Osteocyte (in vitro differentiated cells): ENCODE data around the gene RAB36. TPM values are rescaled to one million over a fixed set of nuclear protein-coding genes. Genes with fewer than 3 reads are reported as not detected.

Source experiments
- DNase-seq: peaks from one replicate; pipeline ENCODE4 v3.0.0; 2021; ENCODE audit warnings: mixed read lengths; ENCODE audit not compliant: unreplicated experiment; ENCODE audit errors: extremely low spot score
- H3K27ac Mint-ChIP-seq: one replicate; pipeline ENCODE4 v1.8.0; 2021; ENCODE audit warnings: mild to moderate bottlenecking, mixed read lengths; ENCODE audit not compliant: unreplicated experiment
- H3K27me3 Mint-ChIP-seq: one replicate; pipeline ENCODE4 v1.8.0; 2021; ENCODE audit warnings: mixed read lengths; ENCODE audit not compliant: unreplicated experiment
- H3K36me3 Mint-ChIP-seq: one replicate; pipeline ENCODE4 v1.8.0; 2021; ENCODE audit warnings: mixed read lengths; ENCODE audit not compliant: unreplicated experiment
- H3K4me1 Mint-ChIP-seq: one replicate; pipeline ENCODE4 v1.8.0; 2021; ENCODE audit warnings: mixed read lengths; ENCODE audit not compliant: unreplicated experiment
- H3K4me3 Mint-ChIP-seq: one replicate; pipeline ENCODE4 v1.8.0; 2021; ENCODE audit warnings: mild to moderate bottlenecking, moderate library complexity, mixed read lengths; ENCODE audit not compliant: unreplicated experiment
- H3K9me3 Mint-ChIP-seq: one replicate; pipeline ENCODE4 v1.8.0; 2021; ENCODE audit warnings: mixed read lengths; ENCODE audit not compliant: unreplicated experiment
- total RNA-seq: library from RNA; stranded (reverse); gene quantifications from 2 replicates; pipeline ENCODE4 v1.2.1, GENCODE V29; 2021
- TF ChIP-seq, protein P1 (sequence below): fragments of 200-600 bp; sonication (generic); IDR thresholded peaks from 2 replicates; pipeline ENCODE4 v1.5.0; 2021; ENCODE audit warnings: antibody characterized with exemption, mild to moderate bottlenecking, moderate library complexity

RAB36 gene
- total RNA-seq, 1 donor from 2014 or later = 4.8 TPM

DNA sequence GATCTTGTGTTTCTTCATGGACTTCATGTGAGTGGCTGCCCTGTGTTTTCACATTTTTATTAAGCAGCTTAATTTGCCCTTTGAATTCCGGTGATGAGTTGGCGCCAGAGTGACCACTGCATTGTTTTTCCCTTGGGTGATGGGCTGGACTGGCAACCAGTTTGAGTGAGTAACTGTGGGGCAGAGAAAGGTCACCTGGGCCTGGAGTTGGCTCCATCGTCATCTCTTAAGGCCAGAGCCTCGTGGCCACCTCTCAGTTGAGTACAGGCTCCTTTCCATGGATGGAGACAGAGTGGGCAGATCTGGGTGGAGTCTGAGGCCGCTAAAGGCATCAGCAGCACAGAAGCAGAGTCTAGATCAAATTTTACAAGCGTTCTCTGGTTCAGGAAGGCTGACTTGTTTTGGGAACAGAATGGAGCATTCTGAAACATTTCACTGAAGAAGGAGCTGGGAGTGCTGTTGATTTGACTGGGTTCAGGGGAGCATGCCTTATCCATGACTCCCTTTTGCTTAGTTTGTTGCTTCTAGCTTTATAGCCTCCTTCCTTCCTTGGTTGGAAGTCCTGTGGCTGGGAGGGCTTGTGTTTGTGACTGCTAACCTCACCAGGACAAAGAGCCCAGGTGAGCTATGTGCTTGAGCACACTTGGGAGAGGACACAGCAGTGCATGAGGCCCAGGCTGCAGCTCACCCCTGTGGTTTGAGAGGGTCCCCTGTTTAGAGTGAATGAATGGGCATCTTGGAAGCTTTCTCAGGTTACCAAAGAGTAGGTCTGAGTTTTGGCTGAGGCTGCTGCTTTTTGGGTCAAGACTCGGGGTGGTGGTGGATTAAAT, 42.8 kb downstream of the RAB36 start:
- Mint-ChIP-seq H3K9me3 (no peaks in the 10 kb centered on the region), H3K27ac (no peak overlapping the region), H3K36me3 (peaks cover 4% of the 10 kb centered on the region), H3K27me3 (no peaks in the 10 kb centered on the region), H3K4me3 (no peak overlapping the region), H3K4me1 (peaks cover 27% of the 10 kb centered on the region)
- TF ChIP-seq, protein P1, sequence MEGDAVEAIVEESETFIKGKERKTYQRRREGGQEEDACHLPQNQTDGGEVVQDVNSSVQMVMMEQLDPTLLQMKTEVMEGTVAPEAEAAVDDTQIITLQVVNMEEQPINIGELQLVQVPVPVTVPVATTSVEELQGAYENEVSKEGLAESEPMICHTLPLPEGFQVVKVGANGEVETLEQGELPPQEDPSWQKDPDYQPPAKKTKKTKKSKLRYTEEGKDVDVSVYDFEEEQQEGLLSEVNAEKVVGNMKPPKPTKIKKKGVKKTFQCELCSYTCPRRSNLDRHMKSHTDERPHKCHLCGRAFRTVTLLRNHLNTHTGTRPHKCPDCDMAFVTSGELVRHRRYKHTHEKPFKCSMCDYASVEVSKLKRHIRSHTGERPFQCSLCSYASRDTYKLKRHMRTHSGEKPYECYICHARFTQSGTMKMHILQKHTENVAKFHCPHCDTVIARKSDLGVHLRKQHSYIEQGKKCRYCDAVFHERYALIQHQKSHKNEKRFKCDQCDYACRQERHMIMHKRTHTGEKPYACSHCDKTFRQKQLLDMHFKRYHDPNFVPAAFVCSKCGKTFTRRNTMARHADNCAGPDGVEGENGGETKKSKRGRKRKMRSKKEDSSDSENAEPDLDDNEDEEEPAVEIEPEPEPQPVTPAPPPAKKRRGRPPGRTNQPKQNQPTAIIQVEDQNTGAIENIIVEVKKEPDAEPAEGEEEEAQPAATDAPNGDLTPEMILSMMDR = no peak
- DNase-seq = no peak

- H3K27ac Mint-ChIP-seq = no peak overlapping the region
Measured at GRCh38 chr22:23190526-23190925, 45.2 kb downstream of the RAB36 start.

DNA sequence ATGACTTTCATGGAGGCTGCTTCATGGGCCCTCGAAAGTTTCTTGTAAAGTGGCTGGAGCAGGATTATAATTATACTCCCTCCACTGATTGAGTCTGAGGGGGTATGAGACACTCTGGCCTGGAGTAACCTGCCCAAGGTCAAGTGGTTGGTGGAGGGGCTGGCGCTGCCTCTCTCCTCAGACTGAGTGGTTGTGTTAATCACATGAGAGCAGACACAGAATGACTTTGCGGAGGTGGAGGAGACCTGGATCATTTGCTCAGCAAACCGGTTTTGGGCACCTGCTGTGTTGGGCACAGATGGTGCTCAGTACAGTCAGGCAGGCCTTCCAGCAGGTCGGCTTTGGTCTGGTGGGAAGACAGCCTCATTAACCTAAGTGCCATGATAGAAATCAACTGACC, 46.9 kb downstream of the RAB36 start:
- H3K9me3 Mint-ChIP-seq = no peaks in the 10 kb centered on the region
- TF ChIP-seq, protein P1 = no peak
- peaks cover 17% of the 10 kb centered on the region for H3K4me1 Mint-ChIP-seq
- no peak overlapping the region for H3K27ac Mint-ChIP-seq
- H3K36me3 Mint-ChIP-seq = no peaks in the 10 kb centered on the region
- no peaks in the 10 kb centered on the region for H3K27me3 Mint-ChIP-seq
- no peak overlapping the region for H3K4me3 Mint-ChIP-seq
- no peak for DNase-seq

More at GRCh38 chr22:23190526-23190925, 45.2 kb downstream of the RAB36 start:
- Mint-ChIP-seq H3K36me3 (peaks cover 4% of the 10 kb centered on the region), H3K4me1 (peaks cover 19% of the 10 kb centered on the region), H3K27me3 (no peaks in the 10 kb centered on the region), H3K4me3 (no peak overlapping the region), H3K9me3 (no peaks in the 10 kb centered on the region)
- no peak for DNase-seq
- TF ChIP-seq, protein P1 = no peak

GRCh38 chr22:23192558-23192957, 47.3 kb downstream of the RAB36 start:
- no peak for DNase-seq
- no peaks in the 10 kb centered on the region for H3K27me3 Mint-ChIP-seq
- H3K4me3 Mint-ChIP-seq = no peak overlapping the region
- no peaks in the 10 kb centered on the region for H3K9me3 Mint-ChIP-seq
- no peak overlapping the region for H3K27ac Mint-ChIP-seq
- TF ChIP-seq, protein P1 = no peak
- H3K4me1 Mint-ChIP-seq = peaks cover 16% of the 10 kb centered on the region
- H3K36me3 Mint-ChIP-seq = no peaks in the 10 kb centered on the region

GRCh38 chr22:23193196-23193827, 48.0 kb downstream of the RAB36 start:
- Mint-ChIP-seq H3K36me3 (no peaks in the 10 kb centered on the region), H3K9me3 (no peaks in the 10 kb centered on the region), H3K4me1 (peaks cover 10% of the 10 kb centered on the region), H3K4me3 (no peak overlapping the region), H3K27me3 (no peaks in the 10 kb centered on the region), H3K27ac (no peak overlapping the region)
- TF ChIP-seq, protein P1 = no peak
- no peak for DNase-seq
